Thoracic aorta (tissue), 2 donors: ENCODE results near the gene MAGEC3. TPM values are rescaled to one million over a fixed set of nuclear protein-coding genes. Genes with fewer than 3 reads are reported as not detected.

Experiments used
- ATAC-seq: fragments of 150-250 bp; one replicate; pipeline ENCODE4 v1.8.0; 2017; ENCODE audit warnings: low read depth; ENCODE audit not compliant: insufficient number of reproducible peaks, low FRiP score
- DNase-seq: peaks from one replicate; pipeline ENCODE4 v3.0.0-alpha.2; 2020; ENCODE audit warnings: low spot score
- H3K27ac ChIP-seq, 2 donors: fragments of 200-600 bp; sonication (generic); 1 replicate in 1 of 2; 2 replicates in 1 of 2; pipeline ENCODE4 v1.5.1; 2016; ENCODE audit warnings: mild to moderate bottlenecking in 2 of 2, moderate library complexity in 2 of 2
- H3K27me3 ChIP-seq: fragments of 200-600 bp; sonication (generic); replicated peaks from 2 replicates; pipeline ENCODE4 v1.6.0; 2016; ENCODE audit warnings: mild to moderate bottlenecking; ENCODE audit not compliant: insufficient read depth
- H3K36me3 ChIP-seq: fragments of 200-600 bp; sonication (generic); one replicate; pipeline ENCODE4 v1.5.1; 2016
- H3K4me1 ChIP-seq, 2 donors: fragments of 200-600 bp; sonication (generic); 1 replicate in 1 of 2; 2 replicates in 1 of 2; pipeline versions ENCODE4 v1.5.1 to v1.6.0; 2016; ENCODE audit warnings: low read depth in 2 of 2, mild to moderate bottlenecking in 1 of 2; ENCODE audit not compliant: control insufficient read depth in 1 of 2
- H3K4me3 ChIP-seq: fragments of 200-600 bp; sonication (generic); 2 replicates; pipeline ENCODE4 v1.5.1; 2016; ENCODE audit warnings: mild to moderate bottlenecking
- H3K9me3 ChIP-seq: fragments of 200-600 bp; sonication (generic); 2 replicates; pipeline ENCODE4 v1.5.1; 2016
- total RNA-seq, 2 donors: library from RNA; depleted of rRNA; stranded (reverse); fragments of >200 nt; gene quantifications; one replicate each; pipeline versions ENCODE4 v1.1.0 to v1.2.3, GENCODE V29; 2016
- TF ChIP-seq, protein P1 (sequence below): fragments of 200-600 bp; sonication (generic); IDR thresholded peaks from one replicate; pipeline ENCODE4 v1.5.1; 2019; ENCODE audit warnings: antibody characterized with exemption

The MAGEC3 gene, protein sequence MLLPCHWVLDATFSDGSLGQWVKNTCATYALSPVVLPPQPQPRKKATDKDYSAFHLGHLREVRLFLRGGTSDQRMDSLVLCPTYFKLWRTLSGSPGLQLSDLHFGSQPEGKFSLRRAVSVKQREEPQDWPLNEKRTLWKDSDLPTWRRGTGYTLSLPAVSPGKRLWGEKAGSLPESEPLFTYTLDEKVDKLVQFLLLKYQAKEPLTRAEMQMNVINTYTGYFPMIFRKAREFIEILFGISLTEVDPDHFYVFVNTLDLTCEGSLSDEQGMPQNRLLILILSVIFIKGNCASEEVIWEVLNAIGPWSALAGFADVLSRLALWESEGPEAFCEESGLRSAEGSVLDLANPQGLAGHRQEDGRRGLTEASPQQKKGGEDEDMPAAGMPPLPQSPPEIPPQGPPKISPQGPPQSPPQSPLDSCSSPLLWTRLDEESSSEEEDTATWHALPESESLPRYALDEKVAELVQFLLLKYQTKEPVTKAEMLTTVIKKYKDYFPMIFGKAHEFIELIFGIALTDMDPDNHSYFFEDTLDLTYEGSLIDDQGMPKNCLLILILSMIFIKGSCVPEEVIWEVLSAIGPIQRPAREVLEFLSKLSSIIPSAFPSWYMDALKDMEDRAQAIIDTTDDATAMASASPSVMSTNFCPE
- total RNA-seq, result 1 to 10 TPM; 1.8 to 9.5 TPM

GRCh38 chrX:141838016-141838415, at the start of gene MAGEC3:
Gene MAGEC3, plus strand, starts transcription at chrX:141838316. Its CDS starts 0 bp downstream, at chrX:141838316.
- Histone ChIP-seq H3K4me1 (no peaks in the 10 kb centered on the region), H3K36me3 (no peaks in the 10 kb centered on the region), H3K9me3 (no peaks in the 10 kb centered on the region), H3K4me3 (no peak within 1 kb of the TSS), H3K27ac (no peak within 1 kb of the TSS), H3K27me3 (no peaks in the 10 kb centered on the region)
- DNase-seq (no peak), ATAC-seq (no peak)
- TF ChIP-seq, protein P1, sequence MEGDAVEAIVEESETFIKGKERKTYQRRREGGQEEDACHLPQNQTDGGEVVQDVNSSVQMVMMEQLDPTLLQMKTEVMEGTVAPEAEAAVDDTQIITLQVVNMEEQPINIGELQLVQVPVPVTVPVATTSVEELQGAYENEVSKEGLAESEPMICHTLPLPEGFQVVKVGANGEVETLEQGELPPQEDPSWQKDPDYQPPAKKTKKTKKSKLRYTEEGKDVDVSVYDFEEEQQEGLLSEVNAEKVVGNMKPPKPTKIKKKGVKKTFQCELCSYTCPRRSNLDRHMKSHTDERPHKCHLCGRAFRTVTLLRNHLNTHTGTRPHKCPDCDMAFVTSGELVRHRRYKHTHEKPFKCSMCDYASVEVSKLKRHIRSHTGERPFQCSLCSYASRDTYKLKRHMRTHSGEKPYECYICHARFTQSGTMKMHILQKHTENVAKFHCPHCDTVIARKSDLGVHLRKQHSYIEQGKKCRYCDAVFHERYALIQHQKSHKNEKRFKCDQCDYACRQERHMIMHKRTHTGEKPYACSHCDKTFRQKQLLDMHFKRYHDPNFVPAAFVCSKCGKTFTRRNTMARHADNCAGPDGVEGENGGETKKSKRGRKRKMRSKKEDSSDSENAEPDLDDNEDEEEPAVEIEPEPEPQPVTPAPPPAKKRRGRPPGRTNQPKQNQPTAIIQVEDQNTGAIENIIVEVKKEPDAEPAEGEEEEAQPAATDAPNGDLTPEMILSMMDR, result no peak

DNA sequence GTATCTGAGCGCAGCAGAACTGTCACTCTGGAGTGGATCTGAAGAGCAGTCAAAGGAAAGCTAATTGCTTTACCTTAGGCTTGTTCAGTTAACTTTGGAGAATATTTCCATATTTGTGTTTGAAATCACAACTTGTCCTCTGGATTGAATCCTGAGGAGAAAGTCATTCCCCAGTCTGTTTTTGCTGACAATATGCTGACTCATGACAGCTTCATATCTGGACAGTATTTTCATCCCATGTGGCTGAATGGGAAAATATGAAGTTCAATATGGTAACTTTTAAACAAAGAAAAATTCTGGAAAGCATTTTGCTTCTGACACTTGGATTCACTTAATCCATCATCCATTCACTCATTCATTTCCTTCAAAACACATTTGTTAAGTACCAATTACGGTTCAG, 46.3 kb upstream of the MAGEC3 start:
- Histone ChIP-seq H3K4me3 (no peak overlapping the region), H3K9me3 (no peaks in the 10 kb centered on the region), H3K27ac (no peak overlapping the region), H3K36me3 (no peaks in the 10 kb centered on the region), H3K4me1 (no peaks in the 10 kb centered on the region), H3K27me3 (no peaks in the 10 kb centered on the region)
- TF ChIP-seq, protein P1, result no peak
- ATAC-seq (no peak), DNase-seq (no peak)

GRCh38 chrX:141811438-141811837, 26.7 kb upstream of the MAGEC3 start:
- H3K9me3 ChIP-seq, result no peaks in the 10 kb centered on the region
- no peaks in the 10 kb centered on the region for H3K36me3 ChIP-seq
- H3K27ac ChIP-seq, result no peak overlapping the region
- no peaks in the 10 kb centered on the region for H3K27me3 ChIP-seq
- ATAC-seq, result no peak
- no peaks in the 10 kb centered on the region for H3K4me1 ChIP-seq
- DNase-seq, result no peak
- H3K4me3 ChIP-seq, result no peak overlapping the region
- TF ChIP-seq, protein P1, result no peak

GRCh38 chrX:141814213-141814857, 23.8 kb upstream of the MAGEC3 start:
- Histone ChIP-seq H3K4me3 (no peak overlapping the region), H3K9me3 (no peaks in the 10 kb centered on the region), H3K4me1 (no peaks in the 10 kb centered on the region), H3K36me3 (no peaks in the 10 kb centered on the region), H3K27ac (no peak overlapping the region), H3K27me3 (no peaks in the 10 kb centered on the region)
- DNase-seq, result no peak
- TF ChIP-seq, protein P1, result no peak
- ATAC-seq, result no peak

- Histone ChIP-seq H3K36me3 (no peaks in the 10 kb centered on the region), H3K27me3 (no peaks in the 10 kb centered on the region), H3K4me3 (no peak overlapping the region), H3K27ac (no peak overlapping the region), H3K4me1 (no peaks in the 10 kb centered on the region), H3K9me3 (no peaks in the 10 kb centered on the region)
- no peak for DNase-seq
- TF ChIP-seq, protein P1, result no peak
- ATAC-seq, result no peak
Observed at GRCh38 chrX:141815904-141816303, 22.2 kb upstream of the MAGEC3 start.
